Adrenal gland (tissue), 5 donors: ENCODE data around the gene MKI67.

Experiments
- POLR2A ChIP-seq, 2 donors: fragments of 450-650 bp; IDR thresholded peaks; one replicate each; pipeline ENCODE4 v1.6.1; 2017; ENCODE audit warnings: antibody characterized with exemption in 2 of 2, mild to moderate bottlenecking in 2 of 2, moderate library complexity in 1 of 2
- TF ChIP-seq, protein P1 (sequence below), 6 experiments: fragments of 450-650 bp in 4 of 6; fragments of 200-600 bp in 2 of 6; sonication (generic) in 1 of 6; IDR thresholded peaks; 1 replicate in 5 of 6; 2 replicates in 1 of 6; pipeline versions ENCODE4 v1.5.1 to v1.8.0; 2016 to 2021; ENCODE audit warnings: antibody characterized with exemption in 6 of 6, mild to moderate bottlenecking in 2 of 6, moderate library complexity in 1 of 6
- donor health status: DM: no; HTN: no; CAD: no.

DNA sequence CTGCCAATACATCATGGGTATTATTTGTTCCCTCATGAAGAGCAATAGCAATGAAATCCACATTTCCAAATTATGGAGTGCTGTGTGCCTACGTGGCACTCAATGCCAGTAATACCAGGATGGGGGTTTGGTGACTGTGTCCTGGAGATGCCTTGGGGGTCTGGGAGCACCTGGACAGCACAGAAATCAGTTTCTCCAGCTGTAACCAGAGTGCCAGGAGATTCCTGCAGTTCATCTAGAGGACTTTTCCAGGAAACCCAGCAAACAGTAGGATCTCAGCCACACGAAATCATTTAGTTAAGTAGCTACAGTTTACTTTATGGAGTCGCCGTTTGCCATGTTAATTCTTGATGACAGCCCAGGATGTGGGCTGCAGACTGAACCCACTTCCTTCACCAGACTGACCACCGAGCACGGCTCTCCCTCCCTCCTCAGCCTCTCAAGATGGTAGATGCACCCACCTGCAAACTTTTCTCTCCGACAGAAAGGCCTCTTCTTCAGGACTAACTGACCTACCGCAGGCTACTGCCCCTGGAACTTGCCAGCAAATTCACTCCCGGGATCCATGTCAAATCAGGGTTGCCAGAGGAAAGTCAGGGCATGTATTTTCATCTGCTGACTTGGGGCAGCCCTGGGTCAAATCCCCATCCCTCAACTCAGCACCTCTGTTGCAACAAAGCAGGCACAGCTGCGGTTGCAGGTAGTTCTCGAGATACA, 30.3 kb downstream of the MKI67 start:
- TF ChIP-seq, protein P1, sequence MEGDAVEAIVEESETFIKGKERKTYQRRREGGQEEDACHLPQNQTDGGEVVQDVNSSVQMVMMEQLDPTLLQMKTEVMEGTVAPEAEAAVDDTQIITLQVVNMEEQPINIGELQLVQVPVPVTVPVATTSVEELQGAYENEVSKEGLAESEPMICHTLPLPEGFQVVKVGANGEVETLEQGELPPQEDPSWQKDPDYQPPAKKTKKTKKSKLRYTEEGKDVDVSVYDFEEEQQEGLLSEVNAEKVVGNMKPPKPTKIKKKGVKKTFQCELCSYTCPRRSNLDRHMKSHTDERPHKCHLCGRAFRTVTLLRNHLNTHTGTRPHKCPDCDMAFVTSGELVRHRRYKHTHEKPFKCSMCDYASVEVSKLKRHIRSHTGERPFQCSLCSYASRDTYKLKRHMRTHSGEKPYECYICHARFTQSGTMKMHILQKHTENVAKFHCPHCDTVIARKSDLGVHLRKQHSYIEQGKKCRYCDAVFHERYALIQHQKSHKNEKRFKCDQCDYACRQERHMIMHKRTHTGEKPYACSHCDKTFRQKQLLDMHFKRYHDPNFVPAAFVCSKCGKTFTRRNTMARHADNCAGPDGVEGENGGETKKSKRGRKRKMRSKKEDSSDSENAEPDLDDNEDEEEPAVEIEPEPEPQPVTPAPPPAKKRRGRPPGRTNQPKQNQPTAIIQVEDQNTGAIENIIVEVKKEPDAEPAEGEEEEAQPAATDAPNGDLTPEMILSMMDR (IDR thresholded peaks at IDR 0.05) = no peak
- no peak for TF ChIP-seq POLR2A (IDR thresholded peaks at IDR 0.05)
